ENCODE measurements around the gene ARHGAP29. TPM values are rescaled to one million over a fixed set of nuclear protein-coding genes. Genes with fewer than 3 reads are reported as not detected.

The ARHGAP29 gene
- polyA plus RNA-seq, 1 experiment, result 21.5 TPM

- no peaks in the 10 kb centered on the region for H3K27me3 ChIP-seq (ENCODE audit: control insufficient read depth, insufficient read depth, low read length)
- POLR2A ChIA-PET, result no interaction called here
- H3K4me3 ChIP-seq (ENCODE audit: low read depth, low read length), result no peak overlapping the region
- DNase-seq (ENCODE audit: low read depth), result no peak
- TF ChIP-seq, protein P1, sequence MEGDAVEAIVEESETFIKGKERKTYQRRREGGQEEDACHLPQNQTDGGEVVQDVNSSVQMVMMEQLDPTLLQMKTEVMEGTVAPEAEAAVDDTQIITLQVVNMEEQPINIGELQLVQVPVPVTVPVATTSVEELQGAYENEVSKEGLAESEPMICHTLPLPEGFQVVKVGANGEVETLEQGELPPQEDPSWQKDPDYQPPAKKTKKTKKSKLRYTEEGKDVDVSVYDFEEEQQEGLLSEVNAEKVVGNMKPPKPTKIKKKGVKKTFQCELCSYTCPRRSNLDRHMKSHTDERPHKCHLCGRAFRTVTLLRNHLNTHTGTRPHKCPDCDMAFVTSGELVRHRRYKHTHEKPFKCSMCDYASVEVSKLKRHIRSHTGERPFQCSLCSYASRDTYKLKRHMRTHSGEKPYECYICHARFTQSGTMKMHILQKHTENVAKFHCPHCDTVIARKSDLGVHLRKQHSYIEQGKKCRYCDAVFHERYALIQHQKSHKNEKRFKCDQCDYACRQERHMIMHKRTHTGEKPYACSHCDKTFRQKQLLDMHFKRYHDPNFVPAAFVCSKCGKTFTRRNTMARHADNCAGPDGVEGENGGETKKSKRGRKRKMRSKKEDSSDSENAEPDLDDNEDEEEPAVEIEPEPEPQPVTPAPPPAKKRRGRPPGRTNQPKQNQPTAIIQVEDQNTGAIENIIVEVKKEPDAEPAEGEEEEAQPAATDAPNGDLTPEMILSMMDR (IDR thresholded peaks at IDR 0.05; ENCODE audit: insufficient read depth, low read depth, low read length), result no peak
- no peaks in the 10 kb centered on the region for H3K36me3 ChIP-seq (ENCODE audit: control insufficient read depth, insufficient read depth, low read length)
- CTCF ChIA-PET, result no interaction called here
Observed at GRCh38 chr1:94126651-94127050, 110.7 kb downstream of the ARHGAP29 start.

GRCh38 chr1:94125551-94126514, 111.6 kb downstream of the ARHGAP29 start:
- CTCF ChIA-PET, result interaction anchor here (0.8 to 1.3 kb wide), 2 partner anchors 26 to 64 kb away, joined by 3 read pairs; no protein-coding TSS in a partner anchor
- DNase-seq (ENCODE audit: low read depth), result no peak
- H3K36me3 ChIP-seq (ENCODE audit: control insufficient read depth, insufficient read depth, low read length), result no peaks in the 10 kb centered on the region
- POLR2A ChIA-PET, result no interaction called here
- no peaks in the 10 kb centered on the region for H3K27me3 ChIP-seq (ENCODE audit: control insufficient read depth, insufficient read depth, low read length)
- H3K4me3 ChIP-seq (ENCODE audit: low read depth, low read length), result no peak overlapping the region
- TF ChIP-seq, protein P1 (IDR thresholded peaks at IDR 0.05; ENCODE audit: insufficient read depth, low read depth, low read length), result no peak

GRCh38 chr1:94124538-94124937, 112.8 kb downstream of the ARHGAP29 start:
- ChIA-PET CTCF (interaction anchor here (1.3 kb wide), 1 partner anchor 62 kb away, joined by 3 read pairs; no protein-coding TSS in a partner anchor), POLR2A (no interaction called here)
- no peak overlapping the region for H3K4me3 ChIP-seq (ENCODE audit: low read depth, low read length)
- no peak for DNase-seq (ENCODE audit: low read depth)
- no peaks in the 10 kb centered on the region for H3K36me3 ChIP-seq (ENCODE audit: control insufficient read depth, insufficient read depth, low read length)
- TF ChIP-seq, protein P1 (IDR thresholded peaks at IDR 0.05; ENCODE audit: insufficient read depth, low read depth, low read length), result no peak
- no peaks in the 10 kb centered on the region for H3K27me3 ChIP-seq (ENCODE audit: control insufficient read depth, insufficient read depth, low read length)

GRCh38 chr1:94122201-94122970, 115.0 kb downstream of the ARHGAP29 start:
- no peak for DNase-seq (ENCODE audit: low read depth)
- ChIA-PET POLR2A (interaction anchor here (0.7 kb wide), 1 partner anchor 44 kb away, joined by 4 read pairs; no protein-coding TSS in a partner anchor), CTCF (interaction anchor here (0.8 to 1.0 kb wide), 2 partner anchors 21 to 52 kb away, joined by 3 read pairs; no protein-coding TSS in a partner anchor)

More at GRCh38 chr1:94122201-94122970, 115.0 kb downstream of the ARHGAP29 start:
- H3K4me3 ChIP-seq (ENCODE audit: low read depth, low read length), result no peak overlapping the region
- TF ChIP-seq, protein P1 (IDR thresholded peaks at IDR 0.05; ENCODE audit: insufficient read depth, low read depth, low read length), result no peak
- H3K36me3 ChIP-seq (ENCODE audit: control insufficient read depth, insufficient read depth, low read length), result no peaks in the 10 kb centered on the region
- H3K27me3 ChIP-seq (ENCODE audit: control insufficient read depth, insufficient read depth, low read length), result no peaks in the 10 kb centered on the region

Other genes starting within 250 kb of the ARHGAP29 start
- 0.22 and 0.25 TPM in 2 replicates for gene ABCA4, start 116.4 kb downstream of the ARHGAP29 start, polyA plus RNA-seq (2011; rRNA removed)
- gene ABCD3, start 180.8 kb upstream of the ARHGAP29 start, polyA plus RNA-seq (2011; rRNA removed), result 7.3 and 17.7 TPM in 2 replicates